ENCODE results near the gene CDK14. TPM values are rescaled to one million over a fixed set of nuclear protein-coding genes. Genes with fewer than 3 reads are reported as not detected.
A peak's percentile ranks its signal among the peaks of the same experiment; 100 is the strongest.

The CDK14 gene
- total RNA-seq, 1 donor from 2014 or later: 1.9 TPM

DNA sequence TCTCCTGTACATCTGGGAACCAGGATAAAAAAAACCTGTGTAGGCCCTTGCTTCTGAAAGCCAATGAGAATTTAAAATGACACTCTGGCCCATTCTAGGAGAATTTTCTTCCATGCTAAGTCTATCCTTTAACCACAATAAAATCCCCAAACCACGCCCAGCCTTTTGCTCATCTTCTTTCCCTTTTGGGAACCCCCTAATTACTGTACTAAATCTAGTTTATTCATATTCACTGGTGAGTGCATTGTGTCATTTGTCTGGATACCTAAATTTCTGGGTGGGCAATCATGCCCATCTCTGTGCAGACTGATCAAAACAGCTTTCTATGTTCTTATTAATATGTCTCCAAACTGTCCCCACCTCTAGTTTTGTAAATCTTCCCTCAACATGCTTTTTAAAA, 11.7 kb upstream of the CDK14 start:
- no peak overlapping the region for H3K27ac Mint-ChIP-seq
- intact Hi-C loops (cut with micrococcal nuclease): no loop called here

DNA sequence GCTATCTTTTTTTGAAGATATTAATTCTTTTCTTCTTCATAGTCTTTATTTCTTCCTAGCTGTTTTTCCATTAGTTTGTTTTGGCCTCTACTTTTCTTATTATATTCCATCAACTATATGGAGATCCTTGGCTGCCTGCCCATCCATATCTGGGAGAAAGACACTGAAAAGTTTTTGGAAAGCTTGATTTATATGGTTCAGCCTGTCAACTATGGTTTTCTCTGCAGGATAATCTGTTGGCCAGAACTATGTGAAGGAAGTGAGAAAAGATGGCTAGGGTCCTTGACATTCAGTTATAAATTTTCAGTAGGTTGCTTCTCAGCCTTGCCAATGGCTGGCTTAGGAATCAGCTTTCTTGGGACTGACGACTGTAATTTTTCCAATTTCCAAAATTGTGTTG, 10.0 kb upstream of the CDK14 start:
- no peak for DNase-seq
- peaks cover 1% of the 10 kb centered on the region for H3K27me3 Mint-ChIP-seq
- no peak overlapping the region for H3K4me3 Mint-ChIP-seq
- intact Hi-C loops (cut with micrococcal nuclease): no loop called here
- no peaks in the 10 kb centered on the region for H3K9me3 Mint-ChIP-seq
- no peak overlapping the region for H3K27ac Mint-ChIP-seq
- no peaks in the 10 kb centered on the region for H3K36me3 Mint-ChIP-seq (ENCODE audit: low read depth)
- no peaks in the 10 kb centered on the region for H3K4me1 Mint-ChIP-seq

More for the DNA sequence above, 11.7 kb upstream of the CDK14 start:
- H3K27me3 Mint-ChIP-seq: peaks cover 1% of the 10 kb centered on the region
- no peaks in the 10 kb centered on the region for H3K4me1 Mint-ChIP-seq
- H3K4me3 Mint-ChIP-seq: no peak overlapping the region
- H3K36me3 Mint-ChIP-seq (ENCODE audit: low read depth): no peaks in the 10 kb centered on the region
- DNase-seq: no peak
- H3K9me3 Mint-ChIP-seq: no peaks in the 10 kb centered on the region

DNA sequence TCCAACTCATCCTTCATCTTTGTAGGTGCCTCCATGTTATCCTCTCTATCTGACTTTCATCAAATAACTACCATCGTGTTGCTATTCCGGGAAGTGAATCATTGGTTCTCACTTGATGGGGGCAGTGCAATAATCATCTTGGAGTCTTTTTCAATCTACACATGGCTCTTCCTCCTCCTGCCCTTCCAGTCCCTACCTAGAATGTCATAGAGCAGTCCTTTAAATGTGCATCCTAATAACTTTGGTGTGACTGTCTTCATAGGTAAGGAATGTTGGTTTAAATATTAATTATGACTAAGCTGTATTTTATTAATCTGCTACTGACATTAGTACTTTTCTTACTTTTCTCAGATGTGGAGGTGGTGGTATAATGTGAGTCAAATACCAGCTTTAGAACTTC, 8.4 kb upstream of the CDK14 start:
- intact Hi-C loops (cut with micrococcal nuclease): no loop called here

DNA sequence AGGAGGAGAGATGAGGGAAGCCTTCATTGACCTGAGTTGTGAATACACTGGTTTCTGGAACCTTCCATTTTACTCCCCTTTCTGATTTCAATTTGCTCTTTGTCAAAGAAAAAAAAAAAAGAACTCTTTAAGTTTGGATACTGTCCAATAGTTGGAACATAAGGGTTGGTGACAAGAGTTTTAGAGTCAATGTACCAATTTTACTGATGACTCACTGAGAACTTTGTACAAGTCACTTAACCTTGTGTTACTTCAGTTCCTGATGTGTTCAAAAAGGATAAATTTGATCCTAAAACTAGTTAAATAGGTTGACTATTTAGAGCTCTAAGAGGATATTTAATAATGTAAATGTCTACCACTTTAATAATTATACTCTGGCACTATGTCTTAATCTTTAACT, 4.1 kb upstream of the CDK14 start:
- Mint-ChIP-seq H3K4me3 (no peak overlapping the region), H3K4me1 (peaks cover 12% of the 10 kb centered on the region), H3K27me3 (peaks cover 30% of the 10 kb centered on the region), H3K36me3 (ENCODE audit: low read depth) (no peaks in the 10 kb centered on the region), H3K9me3 (no peaks in the 10 kb centered on the region), H3K27ac (no peak overlapping the region)
- DNase-seq: no peak
- intact Hi-C loops (cut with micrococcal nuclease): loop anchor here (10.0 kb wide), 1 partner anchor 347 kb away; the partner anchor contains the start of gene CFAP69

More for the DNA sequence above, 8.4 kb upstream of the CDK14 start:
- no peak overlapping the region for H3K4me3 Mint-ChIP-seq
- no peaks in the 10 kb centered on the region for H3K4me1 Mint-ChIP-seq
- peaks cover 3% of the 10 kb centered on the region for H3K27me3 Mint-ChIP-seq
- no peaks in the 10 kb centered on the region for H3K36me3 Mint-ChIP-seq (ENCODE audit: low read depth)
- no peak overlapping the region for H3K27ac Mint-ChIP-seq
- H3K9me3 Mint-ChIP-seq: no peaks in the 10 kb centered on the region
- no peak for DNase-seq

DNA sequence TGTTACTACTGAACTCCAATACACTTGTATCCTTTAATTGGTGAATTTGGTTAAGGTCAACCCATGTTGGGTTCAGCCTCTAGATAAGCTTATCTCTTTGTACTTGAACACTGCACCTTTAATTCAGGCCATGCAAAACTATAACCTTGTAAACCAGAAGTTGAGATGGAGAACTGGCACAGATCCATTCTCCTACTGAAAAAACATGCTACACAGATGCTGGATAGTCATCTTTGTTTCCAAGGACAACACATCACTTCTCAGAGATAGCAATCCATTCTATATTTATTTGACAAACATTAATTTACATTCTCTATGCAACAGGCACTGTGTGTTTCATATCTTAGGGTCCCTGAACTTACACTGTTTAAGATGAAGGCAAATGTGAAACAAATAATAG, 2.9 kb upstream of the CDK14 start:
- intact Hi-C loops (cut with micrococcal nuclease): loop anchor here (10.0 kb wide), 1 partner anchor 348 kb away; the partner anchor contains the start of gene CFAP69
- Mint-ChIP-seq H3K36me3 (ENCODE audit: low read depth) (no peaks in the 10 kb centered on the region), H3K27me3 (peaks cover 42% of the 10 kb centered on the region), H3K9me3 (no peaks in the 10 kb centered on the region), H3K4me1 (peaks cover 14% of the 10 kb centered on the region), H3K27ac (no peak overlapping the region), H3K4me3 (no peak overlapping the region)
- no peak for DNase-seq

DNA sequence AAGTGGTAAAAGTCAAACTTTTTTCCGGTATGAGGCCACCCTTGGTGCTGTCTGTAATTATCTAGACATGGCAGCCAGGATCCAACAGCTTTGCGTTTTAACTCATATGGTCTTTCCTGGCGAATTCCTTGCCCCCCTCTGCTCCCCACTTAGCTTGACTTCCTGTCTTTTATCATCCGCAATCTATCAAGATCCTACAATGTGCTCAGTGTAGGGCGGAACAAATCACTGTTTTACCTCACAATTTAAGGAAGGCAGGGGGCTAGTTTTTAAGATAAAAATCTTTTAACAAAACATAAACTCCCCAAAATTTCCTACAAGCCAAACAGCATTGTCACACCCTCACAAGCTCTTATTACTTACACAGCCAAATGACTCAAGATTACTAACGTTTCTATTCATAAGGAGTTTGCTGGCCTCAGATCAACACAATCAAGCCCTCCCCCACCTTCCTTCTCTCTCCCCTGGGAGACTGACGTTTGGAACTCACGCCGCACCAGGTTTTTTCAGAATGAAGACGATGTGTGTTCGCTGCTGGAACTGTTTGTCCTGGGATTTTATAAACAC, 1.3 kb upstream of the CDK14 start:
- DNase-seq: no peak
- Mint-ChIP-seq H3K27ac (no peak overlapping the region), H3K27me3 (peaks cover 50% of the 10 kb centered on the region), H3K36me3 (ENCODE audit: low read depth) (no peaks in the 10 kb centered on the region), H3K4me3 (peak overlapping the region; percentile 68), H3K9me3 (no peaks in the 10 kb centered on the region), H3K4me1 (peaks cover 14% of the 10 kb centered on the region)
- intact Hi-C loops (cut with micrococcal nuclease): loop anchor here (10.0 kb wide), 1 partner anchor 350 kb away; the partner anchor contains the start of gene CFAP69

DNA sequence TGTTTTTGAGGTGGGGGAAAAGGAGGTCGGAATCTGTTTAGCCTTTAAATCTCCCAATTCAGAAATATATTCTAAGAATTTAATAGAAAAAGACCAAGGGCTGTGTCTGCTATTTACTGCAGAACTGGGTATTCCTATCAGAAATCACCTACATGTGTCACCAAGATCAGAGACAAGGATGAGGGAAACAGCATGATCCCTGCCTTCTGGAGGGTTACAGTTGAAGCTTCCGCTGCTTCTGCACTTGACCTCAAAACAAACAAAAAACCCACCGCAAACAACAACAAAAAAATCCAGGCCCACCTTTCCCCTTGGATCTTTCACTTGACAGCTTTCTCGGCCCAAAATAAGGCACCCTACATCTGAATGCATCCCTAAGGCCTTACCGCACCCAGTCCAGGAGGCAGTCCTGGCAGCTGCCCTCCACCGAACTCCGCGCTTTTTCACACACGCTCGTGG, 750 bp upstream of the CDK14 start:
- H3K27ac Mint-ChIP-seq: no peak overlapping the region
- peak overlapping the region; percentile 68 for H3K4me3 Mint-ChIP-seq
- peaks cover 14% of the 10 kb centered on the region for H3K4me1 Mint-ChIP-seq
- no peaks in the 10 kb centered on the region for H3K36me3 Mint-ChIP-seq (ENCODE audit: low read depth)
- no peaks in the 10 kb centered on the region for H3K9me3 Mint-ChIP-seq
- intact Hi-C loops (cut with micrococcal nuclease): loop anchor here (10.0 kb wide), 1 partner anchor 351 kb away; the partner anchor contains the start of gene CFAP69
- H3K27me3 Mint-ChIP-seq: peaks cover 54% of the 10 kb centered on the region
- DNase-seq: no peak

DNA sequence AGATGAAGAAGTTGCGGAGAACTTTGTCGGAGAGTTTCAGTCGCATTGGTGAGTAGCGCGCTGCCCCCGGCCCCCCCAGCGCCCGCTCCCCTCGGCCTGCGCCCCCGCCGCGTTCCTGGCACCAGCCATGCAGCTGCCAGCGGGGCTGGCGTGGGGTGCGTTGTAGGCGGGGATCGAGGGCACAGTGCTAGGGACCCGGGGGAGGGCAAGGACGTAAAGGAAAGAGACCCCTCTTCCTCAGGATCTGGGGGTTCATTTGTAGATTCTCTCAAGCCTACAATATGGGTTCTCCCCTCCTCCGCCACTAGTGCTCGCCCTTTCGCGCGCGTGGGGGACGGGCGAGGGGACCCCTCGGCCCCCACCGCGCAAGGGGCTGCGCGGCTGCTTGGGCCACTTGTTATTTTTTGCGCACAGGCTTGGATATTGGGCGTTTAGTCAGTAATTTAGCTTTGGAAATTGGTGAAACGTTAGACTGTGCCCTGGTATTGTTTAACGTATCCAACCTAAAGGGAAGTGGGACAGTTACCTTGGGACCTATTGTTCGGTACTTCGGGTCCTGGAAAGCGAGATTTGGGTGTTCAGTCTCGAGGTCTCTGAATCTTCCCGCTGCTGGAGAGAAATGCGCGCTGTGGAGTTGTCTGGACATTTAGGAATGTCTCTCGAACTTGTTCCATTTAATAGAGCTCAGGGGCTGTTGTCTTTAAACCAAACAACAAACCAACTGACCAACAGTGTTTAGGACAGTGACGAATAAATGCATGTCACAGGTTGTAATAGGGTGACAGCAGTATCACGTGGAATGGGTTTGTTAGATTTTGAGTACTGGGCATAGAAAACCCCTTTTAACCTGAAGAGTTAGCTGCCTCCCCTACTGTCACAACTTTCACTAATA, 796 bp downstream of the CDK14 start:
- H3K27ac Mint-ChIP-seq: peak overlapping the region; percentile 80
- H3K4me1 Mint-ChIP-seq: peaks cover 14% of the 10 kb centered on the region
- no peaks in the 10 kb centered on the region for H3K36me3 Mint-ChIP-seq (ENCODE audit: low read depth)
- H3K4me3 Mint-ChIP-seq: peak overlapping the region; percentile 88
- no peaks in the 10 kb centered on the region for H3K9me3 Mint-ChIP-seq
- no peak for DNase-seq
- H3K27me3 Mint-ChIP-seq: peaks cover 59% of the 10 kb centered on the region
- intact Hi-C loops (cut with micrococcal nuclease): loop anchor here (2.0 to 10.0 kb wide), 2 partner anchors 16 to 352 kb away; partner anchors contain the start of gene CFAP69

DNA sequence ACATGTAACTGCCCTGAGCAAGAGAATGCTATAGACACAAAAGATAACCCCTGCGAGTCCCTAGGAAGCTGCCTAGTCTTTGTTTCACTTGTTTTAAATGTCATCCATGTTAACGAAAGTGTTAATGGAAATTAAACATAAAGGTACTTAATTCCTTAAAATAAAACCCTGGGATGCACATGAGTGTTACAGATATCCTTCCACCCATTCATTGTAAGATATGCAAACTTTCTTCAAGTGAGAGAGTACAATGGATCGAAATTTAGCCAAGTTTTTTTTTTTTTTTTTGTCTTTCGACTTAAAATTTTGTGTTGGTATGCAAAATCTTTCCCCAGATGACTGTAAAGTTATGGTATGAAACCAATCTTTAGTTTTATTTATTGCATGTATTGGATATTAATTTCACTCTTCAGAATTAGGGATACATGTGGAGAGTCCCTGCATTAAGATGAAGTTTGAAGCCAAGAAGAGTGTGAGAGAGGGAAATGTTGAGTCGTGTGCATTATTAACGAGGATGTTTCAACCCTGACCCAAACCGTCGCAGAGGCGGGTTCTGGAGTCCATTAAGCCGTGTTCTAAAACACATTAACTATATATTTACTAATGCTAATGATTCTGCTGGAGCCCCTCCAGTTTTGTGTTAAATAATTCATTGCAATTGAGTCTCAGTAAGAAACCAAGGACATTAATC, 1.6 kb downstream of the CDK14 start:
- H3K9me3 Mint-ChIP-seq: no peaks in the 10 kb centered on the region
- H3K27me3 Mint-ChIP-seq: peaks cover 62% of the 10 kb centered on the region
- intact Hi-C loops (cut with micrococcal nuclease): loop anchor here (2.0 to 10.0 kb wide), 2 partner anchors 15 to 353 kb away; partner anchors contain the start of gene CFAP69
- H3K4me1 Mint-ChIP-seq: peaks cover 14% of the 10 kb centered on the region
- peak overlapping the region; percentile 88 for H3K4me3 Mint-ChIP-seq
- no peak overlapping the region for H3K27ac Mint-ChIP-seq
- no peaks in the 10 kb centered on the region for H3K36me3 Mint-ChIP-seq (ENCODE audit: low read depth)
- DNase-seq: no peak

DNA sequence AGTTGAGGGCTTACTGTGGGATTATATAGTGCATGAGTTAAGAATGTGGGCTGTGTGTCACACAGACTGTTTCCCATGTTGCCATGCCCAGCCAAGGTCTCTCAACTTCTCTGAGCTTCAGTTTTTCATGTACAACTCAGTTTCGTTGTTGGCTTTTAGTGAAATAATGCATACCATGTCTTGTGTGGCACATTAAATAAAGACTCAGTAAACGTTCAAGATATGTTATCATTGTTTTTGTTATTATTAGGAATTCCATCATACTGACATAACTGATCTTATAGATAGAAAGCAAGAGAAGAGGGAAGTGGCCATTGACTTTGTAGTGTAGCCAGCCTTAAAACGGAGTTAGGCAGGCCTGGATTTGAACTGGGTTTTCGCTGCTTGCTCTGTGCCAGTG, 2.9 kb downstream of the CDK14 start:
- intact Hi-C loops (cut with micrococcal nuclease): loop anchor here (10.0 kb wide), 1 partner anchor 354 kb away; the partner anchor contains the start of gene CFAP69
- no peak for DNase-seq
- no peak overlapping the region for H3K4me3 Mint-ChIP-seq
- H3K36me3 Mint-ChIP-seq (ENCODE audit: low read depth): no peaks in the 10 kb centered on the region
- no peaks in the 10 kb centered on the region for H3K9me3 Mint-ChIP-seq
- H3K27me3 Mint-ChIP-seq: peaks cover 57% of the 10 kb centered on the region
- H3K4me1 Mint-ChIP-seq: peaks cover 14% of the 10 kb centered on the region
- no peak overlapping the region for H3K27ac Mint-ChIP-seq

DNA sequence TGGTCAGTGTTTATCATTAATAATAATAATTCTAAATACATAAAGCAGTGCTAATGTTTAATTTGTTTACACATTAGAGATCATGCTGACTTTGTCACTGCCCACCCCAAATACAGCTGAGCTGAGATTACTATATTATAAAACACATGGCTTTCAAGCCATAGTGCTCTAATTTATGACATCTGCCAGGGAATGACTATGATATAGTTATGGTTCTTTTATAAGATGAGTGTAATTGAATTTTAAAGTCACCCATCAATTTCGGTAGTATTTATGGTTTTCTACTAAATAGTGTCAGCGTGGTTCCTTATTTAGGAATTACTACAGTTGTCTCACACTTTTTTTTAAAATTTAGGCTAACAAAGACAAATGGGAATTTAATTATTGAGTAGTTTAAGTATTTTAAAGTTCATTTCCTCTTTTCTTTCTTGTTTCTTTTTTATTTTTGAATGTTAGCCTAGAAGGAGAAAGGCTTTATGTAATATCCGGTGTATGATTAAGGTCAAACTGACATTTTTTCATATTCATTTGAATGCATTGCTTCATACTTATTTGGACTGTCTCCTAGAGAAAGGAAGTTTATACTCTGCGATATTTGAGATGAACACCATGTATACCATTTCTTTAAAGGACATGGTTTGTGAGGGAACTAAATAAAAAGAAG, 3.9 kb downstream of the CDK14 start:
- no peak for DNase-seq
- H3K36me3 Mint-ChIP-seq (ENCODE audit: low read depth): no peaks in the 10 kb centered on the region
- no peak overlapping the region for H3K27ac Mint-ChIP-seq
- H3K4me3 Mint-ChIP-seq: no peak overlapping the region
- H3K27me3 Mint-ChIP-seq: peaks cover 52% of the 10 kb centered on the region
- H3K9me3 Mint-ChIP-seq: no peaks in the 10 kb centered on the region
- intact Hi-C loops (cut with micrococcal nuclease): loop anchor here (10.0 kb wide), 1 partner anchor 355 kb away; the partner anchor contains the start of gene CFAP69
- H3K4me1 Mint-ChIP-seq: peaks cover 10% of the 10 kb centered on the region

DNA sequence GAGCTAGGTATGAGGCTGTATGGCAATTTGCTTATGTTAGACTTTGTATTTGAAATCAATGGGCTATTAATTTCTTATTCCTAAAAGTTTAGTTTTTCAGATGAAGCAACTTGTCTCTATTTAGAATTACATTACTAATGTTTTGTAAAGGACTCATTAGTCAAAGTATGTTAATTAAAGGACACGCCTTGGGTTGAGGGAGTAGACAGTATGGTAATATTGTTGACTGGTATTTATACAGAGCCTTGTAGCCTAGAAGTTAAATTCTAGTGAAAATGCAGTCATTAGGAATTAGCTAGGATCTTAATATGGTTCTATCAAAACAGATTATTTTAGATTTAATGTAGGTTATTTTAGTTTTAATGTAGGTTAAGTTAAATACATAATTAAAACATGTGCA, 6.2 kb downstream of the CDK14 start:
- Mint-ChIP-seq H3K27ac (no peak overlapping the region), H3K27me3 (peaks cover 45% of the 10 kb centered on the region), H3K4me3 (no peak overlapping the region), H3K9me3 (no peaks in the 10 kb centered on the region), H3K36me3 (ENCODE audit: low read depth) (no peaks in the 10 kb centered on the region), H3K4me1 (no peaks in the 10 kb centered on the region)
- intact Hi-C loops (cut with micrococcal nuclease): no loop called here
- DNase-seq: no peak

DNA sequence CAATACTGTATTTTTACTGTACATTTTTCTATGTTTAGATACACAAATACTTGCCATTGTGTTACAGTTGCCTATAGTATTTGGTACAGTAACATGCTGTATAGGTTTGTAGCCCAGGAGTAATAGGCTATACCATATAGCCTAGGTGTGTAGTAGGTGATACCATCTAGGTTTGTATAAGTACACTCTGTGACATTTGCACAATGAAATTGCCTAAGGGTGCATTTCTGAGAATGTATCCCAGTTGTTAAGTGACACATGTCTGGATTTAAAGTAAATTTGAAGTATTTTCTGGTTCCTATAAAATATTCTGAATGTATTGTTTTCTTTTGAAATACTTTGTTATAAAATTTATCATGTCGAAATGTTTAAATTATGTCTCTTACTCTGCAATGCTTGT, 7.2 kb downstream of the CDK14 start:
- Mint-ChIP-seq H3K36me3 (ENCODE audit: low read depth) (no peaks in the 10 kb centered on the region), H3K27ac (no peak overlapping the region), H3K4me1 (no peaks in the 10 kb centered on the region), H3K9me3 (no peaks in the 10 kb centered on the region), H3K27me3 (peaks cover 35% of the 10 kb centered on the region), H3K4me3 (no peak overlapping the region)
- intact Hi-C loops (cut with micrococcal nuclease): no loop called here
- DNase-seq: no peak
